K562 (cell line): Measurements from ENCODE around the gene SFRP5. TPM values are rescaled to one million over a fixed set of nuclear protein-coding genes. Genes with fewer than 3 reads are reported as not detected.

Experiments
- ATAC-seq: fragments of 200-7000 bp; cut with Tn5 transposase; 3 replicates; pipeline ENCODE4 v1.9.1; 2020; ENCODE audit warnings: moderate library complexity
- BruUV-seq: library from RNA; stranded (reverse); fragments of 400-500 nt; replicated peaks from 2 replicates; lab custom pipeline; 2021; lab: Mats Ljungman, UMichigan
- CTCF ChIA-PET: fragments of 300-600 bp; formaldehyde crosslinking; extraction: SDS; loops from one replicate; lab custom pipeline; 2021; ENCODE audit warnings: low intra/inter-chr PET ratio; lab: Yijun Ruan, JAX
- POLR2A ChIA-PET: fragments of 300-600, 350-650 bp; sonication (Branson Sonifier 250); formaldehyde crosslinking; extraction: SDS; loops from one replicate; lab custom pipeline; 2021; ENCODE audit warnings: antibody characterized with exemption, inconsistent platforms; lab: Yijun Ruan, JAX
- DNase-seq, 4 experiments: peaks; one replicate each; pipeline versions ENCODE4 v3.0.0 to v3.0.0-alpha.2; 2011 to 2018; ENCODE audit warnings: low spot score in 3 of 4, mixed read lengths in 3 of 4; ENCODE audit errors: extremely low read depth in 1 of 4
- FAIRE-seq: peaks from 2 replicates; lab custom pipeline; 2011; peaks lifted over from hg19 to GRCh38; lab: Jason Lieb, UNC
- H2AFZ ChIP-seq: 2 replicates; pipeline ENCODE4 v1.6.0; 2011; ENCODE audit warnings: low read depth, low read length, control low read depth, inconsistent platforms
- H3K27ac ChIP-seq: fragments of 200-600 bp; 3 replicates; pipeline ENCODE4 v1.8.0; 2011; ENCODE audit warnings: low read depth, mild to moderate bottlenecking, control low read depth, inconsistent platforms, low read length, moderate library complexity, mixed read lengths; ENCODE audit errors: extremely low read depth
- H3K27me3 ChIP-seq, 2 experiments: fragments of 300-600 bp in 1 of 2; 2 replicates in 1 of 2; 3 replicates in 1 of 2; pipeline versions ENCODE4 v1.6.0 to v1.8.0; 2011; ENCODE audit warnings: inconsistent platforms in 2 of 2, low read length in 2 of 2, mild to moderate bottlenecking in 1 of 2, mixed read lengths in 1 of 2, moderate library complexity in 1 of 2; ENCODE audit not compliant: control insufficient read depth in 2 of 2, insufficient read depth in 2 of 2
- H3K36me3 ChIP-seq: fragments of 300-600 bp; 3 replicates; pipeline ENCODE4 v1.8.0; 2011; ENCODE audit warnings: mild to moderate bottlenecking, low read length, inconsistent platforms; ENCODE audit not compliant: control insufficient read depth, insufficient read depth
- H3K4me1 ChIP-seq, 2 experiments: fragments of 200-600 bp in 1 of 2; replicated peaks in 1 of 2; 2 replicates in 1 of 2; 3 replicates in 1 of 2; pipeline versions ENCODE4 v1.5.1 to v1.8.0; 2011; ENCODE audit warnings: inconsistent platforms in 2 of 2, low read length in 2 of 2, mild to moderate bottlenecking in 1 of 2, mixed read lengths in 1 of 2, moderate library complexity in 1 of 2; ENCODE audit not compliant: control insufficient read depth in 2 of 2, insufficient read depth in 2 of 2
- H3K4me2 ChIP-seq: 2 replicates; pipeline ENCODE4 v1.6.1; 2011; ENCODE audit warnings: low read length, control low read depth, inconsistent platforms, mixed read lengths; ENCODE audit not compliant: insufficient read depth
- H3K4me3 ChIP-seq: fragments of 200-600 bp; sonication (generic), shearing (Covaris generic); 2 replicates; pipeline ENCODE4 v1.5.1; 2016; ENCODE audit warnings: control low read depth, inconsistent platforms
- H3K79me2 ChIP-seq: fragments of 200-600 bp; 3 replicates; pipeline ENCODE4 v1.8.0; 2011; ENCODE audit warnings: low read length, inconsistent platforms; ENCODE audit not compliant: control insufficient read depth, insufficient read depth
- H3K9ac ChIP-seq, 2 experiments: 2 replicates each; pipeline versions ENCODE4 v1.6.0 to v1.6.1; 2011; ENCODE audit warnings: low read depth in 2 of 2, low read length in 2 of 2, control low read depth in 1 of 2, inconsistent platforms in 1 of 2, mild to moderate bottlenecking in 1 of 2, mixed read lengths in 1 of 2; ENCODE audit not compliant: insufficient read depth in 1 of 2
- H3K9me1 ChIP-seq: one replicate; pipeline ENCODE4 v1.6.0; 2011; ENCODE audit warnings: inconsistent platforms, mild to moderate bottlenecking, low read length, moderate library complexity; ENCODE audit not compliant: control insufficient read depth, insufficient read depth
- H3K9me3 ChIP-seq: replicated peaks from 2 replicates; pipeline ENCODE4 v1.5.1; 2011; ENCODE audit warnings: low read depth, low read length, inconsistent platforms; ENCODE audit not compliant: control insufficient read depth, insufficient read depth
- H4K20me1 ChIP-seq: replicated peaks from 2 replicates; pipeline ENCODE4 v1.6.1; 2011; ENCODE audit warnings: low read length, inconsistent platforms, mixed read lengths; ENCODE audit not compliant: control insufficient read depth, insufficient read depth
- COPS2 ChIP-seq: fragments of 450-650 bp; conservative IDR thresholded peaks from 2 replicates; pipeline ENCODE4 v1.6.1; 2016; ENCODE audit warnings: mild to moderate bottlenecking, moderate library complexity
- FOXA3 ChIP-seq, 2 experiments: fragments of 450-650 bp in 1 of 2; sonication (generic) in 1 of 2; formaldehyde crosslinking; IDR thresholded peaks in 1 of 2; conservative IDR thresholded peaks in 1 of 2; 2 replicates each; pipeline versions ENCODE4 v1.4.0 to v1.8.0; 2020 to 2022; ENCODE audit warnings: mild to moderate bottlenecking in 2 of 2, missing genetic modification reagents in 1 of 2
- NCOA4 ChIP-seq: fragments of 450-650 bp; IDR thresholded peaks from 2 replicates; pipeline ENCODE4 v1.6.1; 2018; ENCODE audit warnings: mild to moderate bottlenecking; ENCODE audit not compliant: partially characterized antibody
- NFIC ChIP-seq: fragments of 450-650 bp; IDR thresholded peaks from 2 replicates; pipeline ENCODE4 v1.6.1; 2017; ENCODE audit warnings: mild to moderate bottlenecking, inconsistent platforms
- WGBS: fragments of 100-300 bp; shearing (Covaris generic); methylation state at CpG from one replicate; pipeline ENCODE4 v1.1.6; 2016; ENCODE audit warnings: low coverage, mixed read lengths; ENCODE audit not compliant: insufficient coverage; ENCODE audit errors: missing lambda C conversion rate; 5-methylcytosine and 5-hydroxymethylcytosine counted together
- in situ Hi-C: fragments of 300-500 bp; cut with MboI; formaldehyde crosslinking; loops from 4 replicates; pipeline ENCODE4 v1.15.0; 2018; ENCODE audit warnings: inconsistent platforms, mixed read lengths
- intact Hi-C: fragments of 100-400 bp; cut with micrococcal nuclease; formaldehyde crosslinking; loops from 2 replicates; pipeline ENCODE4 v1.14.2; 2022
- polyA plus RNA-seq, 8 experiments: library from polyadenylated mRNA; depleted of rRNA in 4 of 8; stranded (reverse) in 5 of 8; unstranded in 3 of 8; fragments of >200 nt; fragmentation: Nextera tagmentation in 2 of 8; fragmentation: Illumina TruSeq in 1 of 8; extraction: Ambion mirVana in 2 of 8; extraction: Trizol in 1 of 8; gene quantifications; 2 replicates each; pipeline versions ENCODE4 v1.2.1 to v1.2.3, GENCODE V29; 2011 to 2014; ENCODE audit warnings: inconsistent platforms in 1 of 8, missing spikeins in 1 of 8
- total RNA-seq, 7 experiments: library from RNA; depleted of rRNA in 6 of 7; stranded (reverse); fragments of >200 nt in 6 of 7; fragmentation: Illumina TruSeq in 2 of 7; extraction: Trizol in 2 of 7; gene quantifications; 2 replicates each; pipeline versions ENCODE4 v1.2.1 to v1.2.3, GENCODE V29; 2011 to 2021; ENCODE audit warnings: low replicate concordance in 1 of 7
- TF ChIP-seq, protein P1 (sequence below): fragments of 250-450 bp; sonication (Bioruptor Pico); IDR thresholded peaks from 2 replicates; pipeline ENCODE4 v1.8.0; 2021; ENCODE audit warnings: borderline replicate concordance, mild to moderate bottlenecking, moderate library complexity; ENCODE audit not compliant: poor library complexity, severe bottlenecking
- TF ChIP-seq, protein P2 (sequence below): fragments of 250-450 bp; sonication (Bioruptor Pico); IDR thresholded peaks from 2 replicates; pipeline ENCODE4 v1.4.0; 2020; ENCODE audit warnings: borderline replicate concordance

Gene SFRP5
- total and polyA plus RNA-seq, 9 of the 15 experiments (the other 6 are each of a cell fraction or from before 2014, with no cell fraction given), result 0.07 to 0.29 (median 0.13) TPM; not detected in 3

DNA sequence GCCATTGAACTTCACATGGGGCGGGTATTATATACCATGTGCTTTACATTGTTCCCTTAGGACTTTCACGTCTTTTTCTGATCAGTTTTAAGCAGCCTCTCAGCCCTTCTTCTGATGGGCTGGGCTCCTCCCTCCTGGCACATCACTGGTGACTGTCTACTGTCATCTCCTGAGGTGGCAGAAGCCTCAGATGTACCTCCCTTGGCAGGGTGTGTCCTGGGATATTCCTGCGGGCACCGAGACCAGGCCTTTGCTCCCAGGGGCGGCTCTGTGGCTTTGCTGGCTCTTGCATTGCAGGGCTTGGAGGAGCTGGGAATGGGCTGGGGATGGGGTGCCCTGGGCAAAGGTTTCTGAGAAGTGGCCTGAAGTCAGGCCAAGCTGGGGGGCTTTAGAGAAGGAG lies 43.2 kb upstream of the SFRP5 start (continued):
- TF ChIP-seq, protein P1, sequence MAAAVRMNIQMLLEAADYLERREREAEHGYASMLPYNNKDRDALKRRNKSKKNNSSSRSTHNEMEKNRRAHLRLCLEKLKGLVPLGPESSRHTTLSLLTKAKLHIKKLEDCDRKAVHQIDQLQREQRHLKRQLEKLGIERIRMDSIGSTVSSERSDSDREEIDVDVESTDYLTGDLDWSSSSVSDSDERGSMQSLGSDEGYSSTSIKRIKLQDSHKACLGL (CRISPR knock-in tag), result no peak
- no peak for TF ChIP-seq NCOA4
- TF ChIP-seq, all 486 proteins: peak for 0

DNA sequence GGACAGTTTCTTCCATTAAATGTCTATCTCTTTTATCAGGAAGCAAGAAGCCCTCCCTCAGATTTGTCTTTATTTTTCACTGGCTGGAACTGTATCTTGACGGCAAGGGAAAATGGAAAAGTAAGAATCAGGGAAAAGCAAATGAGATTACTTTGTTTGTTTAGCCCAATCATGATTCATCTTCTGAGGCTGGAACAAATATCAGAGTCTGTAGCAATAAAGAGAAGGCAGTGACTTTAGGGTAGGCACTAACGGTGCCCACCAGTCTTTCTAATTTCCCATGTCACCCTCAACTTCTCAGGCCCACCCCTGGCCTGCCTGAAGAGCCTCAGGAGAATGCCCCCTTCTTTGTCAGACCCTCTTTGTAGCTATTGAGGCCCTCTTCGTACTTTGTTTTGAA lies 41.5 kb upstream of the SFRP5 start:
- Histone ChIP-seq H3K9me1 (no peaks in the 10 kb centered on the region), H3K36me3 (no peaks in the 10 kb centered on the region), H3K4me2 (peak overlapping the region; percentile 46), H3K4me3 (no peak overlapping the region), H2AFZ (peak overlapping the region; percentile 48), H3K27me3 (peaks cover 0 to 9% of the 10 kb centered on the region in 2 experiments; a peak in 2 of 5 replicates), H3K9ac (no peak overlapping the region), H3K79me2 (no peaks in the 10 kb centered on the region), H3K4me1 (peaks cover 4 to 21% of the 10 kb centered on the region in 2 experiments; a peak in 3 of 5 replicates), H3K27ac (no peak overlapping the region), H3K9me3 (no peaks in the 10 kb centered on the region), H4K20me1 (no peaks in the 10 kb centered on the region)
- TF ChIP-seq FOXA3 (CRISPR knock-in tag; conservative IDR thresholded peaks at IDR 0.05 in 1 of 2, IDR thresholded peaks at IDR 0.05 in 1 of 2) (0 out of 4 replicates have a peak, but pooled peaks of 1 of the 2 experiments have one; percentile 12), COPS2 (no peak), NFIC (no peak)
- TF ChIP-seq, protein P2, sequence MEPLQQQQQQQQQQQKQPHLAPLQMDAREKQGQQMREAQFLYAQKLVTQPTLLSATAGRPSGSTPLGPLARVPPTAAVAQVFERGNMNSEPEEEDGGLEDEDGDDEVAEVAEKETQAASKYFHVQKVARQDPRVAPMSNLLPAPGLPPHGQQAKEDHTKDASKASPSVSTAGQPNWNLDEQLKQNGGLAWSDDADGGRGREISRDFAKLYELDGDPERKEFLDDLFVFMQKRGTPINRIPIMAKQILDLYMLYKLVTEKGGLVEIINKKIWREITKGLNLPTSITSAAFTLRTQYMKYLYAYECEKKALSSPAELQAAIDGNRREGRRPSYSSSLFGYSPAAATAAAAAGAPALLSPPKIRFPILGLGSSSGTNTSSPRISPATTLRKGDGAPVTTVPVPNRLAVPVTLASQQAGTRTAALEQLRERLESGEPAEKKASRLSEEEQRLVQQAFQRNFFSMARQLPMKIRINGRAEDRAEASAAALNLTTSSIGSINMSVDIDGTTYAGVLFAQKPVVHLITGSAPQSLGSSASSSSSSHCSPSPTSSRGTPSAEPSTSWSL (CRISPR knock-in tag), result no peak
- in situ Hi-C loops, result no loop called here
- ChIA-PET CTCF (interaction anchor here (0.7 kb wide), 1 partner anchor 17 kb away, joined by 4 read pairs; no protein-coding TSS in a partner anchor), POLR2A (no interaction called here)
- DNase-seq (no peak), ATAC-seq (no peak), FAIRE-seq (no peak)
- 27% methylated on average over 3 of the region's 3 CpGs for WGBS
- intact Hi-C loops, result no loop called here
- BruUV-seq, result no TSS peak
